ES-I3 (cell line): Measurements from ENCODE around the gene CLCNKB.

ENCODE experiments used
- H3K36me3 ChIP-seq: 2 replicates; pipeline ENCODE4 v1.6.1; 2013; ENCODE audit warnings: mild to moderate bottlenecking, low read length, control low read depth, moderate library complexity; ENCODE audit not compliant: insufficient read depth
- H3K4me1 ChIP-seq: 2 replicates; pipeline ENCODE4 v1.6.1; 2013; ENCODE audit warnings: mild to moderate bottlenecking, control low read depth, low read length; ENCODE audit not compliant: insufficient read depth
- H3K9ac ChIP-seq: 2 replicates; pipeline ENCODE4 v1.6.1; 2013; ENCODE audit warnings: low read depth, mild to moderate bottlenecking, low read length, moderate library complexity
- H3K9me3 ChIP-seq: 2 replicates; pipeline ENCODE4 v1.6.1; 2013; ENCODE audit warnings: mild to moderate bottlenecking, low read length, moderate library complexity; ENCODE audit not compliant: control insufficient read depth, insufficient read depth

CLCNKB gene

GRCh38 chr1:16011936-16012589, 31.5 kb upstream of the CLCNKB start:
- H3K9ac ChIP-seq, result peak overlapping the region; percentile 40; the same call in 1 of the 2 replicates

GRCh38 chr1:16012590-16013219, 30.9 kb upstream of the CLCNKB start:
- Histone ChIP-seq H3K4me1 (peaks cover 17% of the 10 kb centered on the region), H3K9me3 (no peaks in the 10 kb centered on the region), H3K9ac (peak overlapping the region; percentile 40; the same call in 1 of the 2 replicates), H3K36me3 (no peaks in the 10 kb centered on the region)

More at GRCh38 chr1:16011936-16012589, 31.5 kb upstream of the CLCNKB start:
- Histone ChIP-seq H3K9me3 (no peaks in the 10 kb centered on the region), H3K4me1 (peaks cover 13% of the 10 kb centered on the region), H3K36me3 (no peaks in the 10 kb centered on the region)

GRCh38 chr1:16013220-16013907, 30.2 kb upstream of the CLCNKB start:
- H3K36me3 ChIP-seq, result no peaks in the 10 kb centered on the region
- no peaks in the 10 kb centered on the region for H3K9me3 ChIP-seq
- peaks cover 24% of the 10 kb centered on the region for H3K4me1 ChIP-seq
- H3K9ac ChIP-seq, result peak overlapping the region; percentile 40; the same call in 1 of the 2 replicates

- H3K9me3 ChIP-seq, result no peaks in the 10 kb centered on the region
- H3K4me1 ChIP-seq, result peaks cover 29% of the 10 kb centered on the region
- H3K9ac ChIP-seq, result no peak overlapping the region
- H3K36me3 ChIP-seq, result no peaks in the 10 kb centered on the region
Measured at GRCh38 chr1:16013908-16014258, 29.7 kb upstream of the CLCNKB start.

- Histone ChIP-seq H3K36me3 (no peaks in the 10 kb centered on the region), H3K4me1 (peaks cover 37% of the 10 kb centered on the region), H3K9me3 (no peaks in the 10 kb centered on the region), H3K9ac (no peak overlapping the region)
Measured at GRCh38 chr1:16014509-16015482, 28.8 kb upstream of the CLCNKB start.

- Histone ChIP-seq H3K36me3 (no peaks in the 10 kb centered on the region), H3K9me3 (no peaks in the 10 kb centered on the region), H3K9ac (no peak overlapping the region), H3K4me1 (peaks cover 39% of the 10 kb centered on the region)
Measured at GRCh38 chr1:16015491-16015890, 28.1 kb upstream of the CLCNKB start.

GRCh38 chr1:16015960-16016901, 27.4 kb upstream of the CLCNKB start:
- no peaks in the 10 kb centered on the region for H3K36me3 ChIP-seq
- H3K9ac ChIP-seq, result no peak overlapping the region
- peaks cover 39% of the 10 kb centered on the region for H3K4me1 ChIP-seq
- H3K9me3 ChIP-seq, result no peaks in the 10 kb centered on the region

GRCh38 chr1:16017076-16017460, 26.5 kb upstream of the CLCNKB start:
- H3K9ac ChIP-seq, result no peak overlapping the region
- no peaks in the 10 kb centered on the region for H3K9me3 ChIP-seq
- H3K4me1 ChIP-seq, result peaks cover 39% of the 10 kb centered on the region
- H3K36me3 ChIP-seq, result no peaks in the 10 kb centered on the region

GRCh38 chr1:16017461-16018303, 25.9 kb upstream of the CLCNKB start, which contains the start of gene HSPB7:
Gene HSPB7, minus strand, starts transcription at chr1:16018043. Its CDS starts 80 bp downstream, at chr1:16017963.
- H3K4me1 ChIP-seq, result peaks cover 39% of the 10 kb centered on the region
- no peak within 1 kb of the TSS for H3K9ac ChIP-seq
- no peaks in the 10 kb centered on the region for H3K9me3 ChIP-seq
- no peaks in the 10 kb centered on the region for H3K36me3 ChIP-seq

GRCh38 chr1:16018308-16018707, 25.3 kb upstream of the CLCNKB start:
- Histone ChIP-seq H3K4me1 (peaks cover 39% of the 10 kb centered on the region), H3K9ac (no peak overlapping the region), H3K36me3 (no peaks in the 10 kb centered on the region), H3K9me3 (no peaks in the 10 kb centered on the region)

- peaks cover 33% of the 10 kb centered on the region for H3K4me1 ChIP-seq
- H3K36me3 ChIP-seq, result no peaks in the 10 kb centered on the region
- no peaks in the 10 kb centered on the region for H3K9me3 ChIP-seq
- no peak overlapping the region for H3K9ac ChIP-seq
Measured at GRCh38 chr1:16018749-16019643, 24.6 kb upstream of the CLCNKB start.
